GM18909 (cell line): Measurements from ENCODE around the gene LDHAL6A.
A peak's percentile ranks its signal among the peaks of the same experiment; 100 is the strongest.
"Not testable (repeated sequence)": the region's sequence is repeated elsewhere in the genome, so short reads cannot be mapped to it uniquely, and the experiment has no call there.

Experiments
- ATAC-seq: cut with Tn5 transposase; IDR thresholded peaks from one replicate; pipeline ENCODE4 v1.9.1; 2021; ENCODE audit warnings: mild to moderate bottlenecking; ENCODE audit not compliant: unreplicated experiment, poor library complexity

The LDHAL6A gene

DNA sequence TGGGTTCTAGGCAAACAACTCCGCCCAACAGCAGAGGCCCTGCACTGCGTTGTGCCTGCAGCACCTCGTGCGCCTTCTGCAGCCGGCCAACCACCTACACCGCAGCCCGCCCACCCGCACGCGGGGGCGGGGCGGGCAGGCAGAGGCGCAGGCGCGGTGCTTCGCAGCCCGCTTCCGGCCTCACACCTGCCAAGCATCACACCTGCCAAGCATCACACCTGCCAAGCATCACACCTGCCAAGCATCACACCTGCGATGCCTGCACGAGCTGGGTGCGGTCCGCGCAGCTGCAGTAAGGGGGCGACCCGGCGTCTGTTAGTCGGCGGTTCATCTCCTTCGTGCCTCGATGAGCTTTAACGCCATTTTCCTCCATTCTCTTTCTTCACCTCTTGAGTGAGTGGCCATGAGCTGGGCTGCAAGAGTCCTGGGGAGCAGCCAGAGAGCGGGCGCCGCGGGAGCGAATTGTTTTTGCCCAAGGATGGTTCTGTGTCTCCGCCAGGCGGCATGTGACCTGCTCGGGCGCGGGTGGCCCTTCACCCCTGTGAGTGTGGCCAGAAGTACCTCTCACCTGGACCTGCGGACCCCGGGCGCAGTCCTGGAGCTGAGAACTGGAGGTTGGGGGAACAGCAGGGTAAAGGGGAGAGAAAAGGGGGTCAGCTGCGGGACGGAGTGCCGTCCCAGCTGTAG is at the start of gene LDHAL6A:
LDHAL6A (plus strand) TSS at position 171 of the 687 bp plus-strand sequence. CDS start 825 bp downstream, outside the sequence.
- no peak for ATAC-seq

DNA sequence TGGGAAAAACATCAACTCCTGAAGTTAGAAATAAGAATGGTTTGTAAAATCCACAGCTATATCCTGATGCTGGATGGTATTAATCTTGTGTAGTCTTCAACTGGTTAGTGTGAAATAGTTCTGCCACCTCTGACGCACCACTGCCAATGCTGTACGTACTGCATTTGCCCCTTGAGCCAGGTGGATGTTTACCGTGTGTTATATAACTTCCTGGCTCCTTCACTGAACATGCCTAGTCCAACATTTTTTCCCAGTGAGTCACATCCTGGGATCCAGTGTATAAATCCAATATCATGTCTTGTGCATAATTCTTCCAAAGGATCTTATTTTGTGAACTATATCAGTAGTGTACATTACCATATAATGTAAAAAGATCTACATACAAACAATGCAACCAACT is 48.3 kb upstream of the LDHAL6A start:
- ATAC-seq, result not testable (repeated sequence)

DNA sequence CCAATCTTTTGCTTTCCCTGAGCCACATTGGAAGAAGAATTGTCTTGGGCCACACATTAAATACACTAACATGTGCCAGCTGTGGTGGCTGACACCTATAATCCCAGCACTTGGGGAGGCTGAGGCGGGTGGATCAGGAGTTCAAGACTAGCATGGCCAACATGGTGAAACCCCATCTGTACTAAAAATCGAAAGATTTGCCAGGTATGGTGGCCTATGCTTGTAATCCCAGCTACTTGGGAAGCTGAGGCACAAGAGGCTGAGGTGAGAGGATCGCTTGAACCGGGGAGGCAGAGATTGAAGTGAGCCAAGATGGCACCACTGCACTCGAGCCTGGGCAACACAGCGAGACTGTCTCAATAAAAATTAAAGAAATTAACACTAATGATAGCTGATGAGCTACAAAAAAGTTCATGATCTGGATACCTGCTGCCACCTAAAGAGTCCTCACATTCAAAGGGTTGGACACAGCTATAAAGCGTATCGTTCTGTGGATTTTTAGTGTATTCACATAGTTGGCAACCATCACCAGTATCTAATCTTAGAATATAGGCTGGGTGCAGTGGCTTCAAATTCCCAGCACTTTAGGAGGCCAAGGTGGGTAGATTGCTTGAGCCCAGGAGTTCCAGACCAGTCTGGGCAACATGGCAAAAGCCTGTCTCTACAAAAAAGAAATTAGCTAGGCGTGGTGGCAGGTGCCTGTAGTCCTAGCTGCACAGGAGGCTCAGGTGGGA is 46.9 kb upstream of the LDHAL6A start:
- no peak for ATAC-seq

DNA sequence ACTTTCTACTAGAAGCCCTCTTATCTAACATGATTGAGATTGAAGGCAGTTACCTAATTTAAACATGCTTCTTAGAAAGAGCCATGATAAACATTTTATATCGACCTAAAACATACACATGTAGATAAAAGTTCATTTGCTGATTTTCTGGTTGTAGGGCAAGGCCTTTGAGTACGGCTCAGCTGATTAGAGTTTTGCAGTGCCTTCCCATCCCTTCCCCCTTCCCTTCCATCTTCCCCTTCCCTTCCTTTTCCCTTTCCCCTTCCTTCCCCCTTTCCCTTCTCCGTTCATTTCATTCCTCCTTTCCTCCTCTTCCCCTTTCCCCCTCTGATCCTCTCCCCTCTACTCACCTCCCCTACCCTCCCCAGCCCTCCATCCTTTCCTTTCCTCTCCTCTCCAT is 39.2 kb upstream of the LDHAL6A start:
- no peak for ATAC-seq

DNA sequence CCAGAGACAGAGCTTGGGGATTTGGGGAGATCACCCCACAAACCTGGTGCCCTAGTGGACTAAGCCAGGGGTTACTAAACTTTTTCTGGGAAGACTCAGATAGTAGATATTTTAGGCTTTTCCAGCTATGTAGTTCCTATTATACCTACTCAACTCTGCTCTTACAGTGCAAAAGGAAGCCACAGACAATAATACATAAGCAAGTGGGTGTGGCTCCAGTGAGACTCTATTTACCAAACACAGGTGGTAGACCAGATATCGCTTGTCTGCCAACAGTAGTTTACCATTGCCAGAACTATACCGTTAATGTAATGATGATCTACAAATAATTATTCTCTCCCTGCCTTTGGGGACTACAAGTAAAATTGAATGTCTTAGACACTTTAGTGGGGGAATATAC is 36.6 kb upstream of the LDHAL6A start:
- ATAC-seq, result no peak

DNA sequence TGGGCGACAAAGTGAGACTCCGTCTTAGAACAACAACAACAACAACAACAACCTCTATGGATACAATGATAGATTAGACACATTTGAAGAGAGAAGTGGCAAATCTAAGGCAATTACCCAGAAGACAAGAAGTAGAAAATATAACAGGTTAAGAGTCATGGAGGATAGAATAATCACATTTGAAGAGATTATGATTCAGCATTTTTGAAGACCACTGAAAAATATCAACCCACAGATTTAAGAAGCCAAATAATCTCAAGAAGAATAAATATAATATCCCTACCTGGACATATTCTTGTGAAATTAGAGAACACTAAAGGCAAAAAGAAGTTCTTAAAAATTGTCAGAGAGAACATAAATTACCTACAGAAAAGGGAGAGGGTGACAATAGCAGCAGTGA is 35.6 kb upstream of the LDHAL6A start:
- ATAC-seq, result no peak

DNA sequence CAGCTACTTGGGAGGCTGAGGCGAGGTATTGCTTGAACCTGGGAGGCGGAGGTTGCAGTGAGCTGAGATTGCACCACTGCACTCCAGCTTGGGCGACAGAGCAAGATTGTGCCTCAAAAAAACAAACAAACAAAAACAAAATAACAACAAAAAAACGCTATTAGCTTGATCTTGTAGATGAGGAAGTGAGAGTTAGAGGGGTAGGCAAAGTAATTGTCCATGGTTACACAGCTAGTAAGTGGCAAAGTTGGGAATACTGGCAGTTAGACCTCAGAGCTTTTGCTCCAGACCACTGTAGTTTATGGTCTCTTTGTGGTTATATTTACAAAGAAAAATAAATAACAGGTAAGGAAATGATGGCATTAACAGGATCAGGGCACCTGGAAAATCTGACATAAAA is 28.4 kb upstream of the LDHAL6A start:
- ATAC-seq, result no peak

DNA sequence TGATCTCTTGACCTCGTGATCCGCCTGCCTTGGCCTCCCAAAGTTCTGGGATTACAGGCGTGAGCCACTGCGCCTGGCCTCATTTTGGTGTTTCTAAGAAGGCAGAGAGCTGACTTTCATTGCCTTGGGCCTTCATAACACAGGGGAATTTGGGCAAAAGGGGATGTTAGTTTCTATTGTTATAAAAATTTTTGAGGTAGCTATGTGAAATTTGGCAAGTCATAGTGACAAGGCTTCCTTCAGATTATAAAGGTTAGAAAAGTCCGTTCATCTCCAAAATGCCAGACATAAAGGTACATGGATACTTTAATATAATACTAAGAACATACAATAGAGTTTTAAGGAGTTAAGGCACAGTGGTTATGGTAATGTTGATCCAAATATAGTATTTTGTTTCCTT is 26.3 kb upstream of the LDHAL6A start:
- ATAC-seq, result no peak

DNA sequence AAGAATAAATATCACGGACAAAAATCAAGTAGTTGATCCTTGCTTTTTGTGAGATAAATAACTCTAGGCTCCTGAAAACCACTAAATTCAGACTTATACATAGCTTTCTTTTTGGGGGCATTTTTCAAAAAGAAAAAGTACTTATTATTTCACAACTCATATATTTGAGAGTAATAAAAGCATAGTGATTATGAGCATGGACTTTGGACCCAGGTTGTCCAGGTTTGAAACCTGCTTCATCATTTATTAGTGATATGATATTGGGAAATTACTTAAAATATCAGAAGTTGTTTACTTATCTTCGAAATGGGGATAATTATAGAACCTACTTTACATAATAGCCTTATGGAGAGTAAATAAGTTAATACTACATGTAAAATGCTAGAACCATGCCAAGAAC is 17.0 kb upstream of the LDHAL6A start:
- no peak for ATAC-seq

DNA sequence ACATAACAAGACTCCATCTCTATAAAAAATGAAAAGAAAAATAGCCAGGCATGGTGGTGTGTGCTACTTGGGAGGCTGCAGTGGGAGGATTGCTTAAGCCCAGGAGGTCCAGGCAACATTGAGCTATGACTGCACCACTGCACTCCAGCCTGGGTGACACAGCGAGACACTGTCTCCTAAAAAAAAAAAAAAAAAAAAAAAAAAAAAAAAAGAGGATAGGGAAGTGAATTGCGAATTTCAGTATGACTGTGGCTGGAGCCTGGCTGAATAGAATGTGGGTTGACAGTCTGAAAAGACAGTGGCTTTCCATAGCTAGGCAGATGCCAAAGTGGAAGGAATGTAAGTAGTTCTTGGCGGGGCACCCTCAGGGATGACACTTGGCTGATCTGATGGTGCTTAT is 6.4 kb upstream of the LDHAL6A start:
- ATAC-seq, result no peak

DNA sequence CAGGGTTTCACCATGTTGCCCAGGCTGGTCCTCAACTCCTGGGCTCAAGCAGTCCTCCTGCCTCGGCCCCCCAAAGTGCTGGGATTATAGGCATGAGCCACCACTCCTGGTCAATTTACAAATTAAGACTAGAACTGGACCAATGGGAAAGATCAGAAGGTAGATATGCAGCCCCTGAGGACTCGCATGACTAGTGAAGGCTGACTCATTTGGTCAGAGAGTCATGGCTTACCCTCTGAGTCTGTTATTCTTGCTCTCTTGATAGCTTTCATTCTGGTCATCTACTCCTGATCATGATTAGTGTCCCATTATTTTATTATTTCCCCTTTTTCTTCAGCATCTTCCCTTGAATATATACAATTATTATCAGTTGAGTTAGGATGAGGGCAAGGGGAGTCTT is 2.7 kb upstream of the LDHAL6A start:
- ATAC-seq, result no peak

DNA sequence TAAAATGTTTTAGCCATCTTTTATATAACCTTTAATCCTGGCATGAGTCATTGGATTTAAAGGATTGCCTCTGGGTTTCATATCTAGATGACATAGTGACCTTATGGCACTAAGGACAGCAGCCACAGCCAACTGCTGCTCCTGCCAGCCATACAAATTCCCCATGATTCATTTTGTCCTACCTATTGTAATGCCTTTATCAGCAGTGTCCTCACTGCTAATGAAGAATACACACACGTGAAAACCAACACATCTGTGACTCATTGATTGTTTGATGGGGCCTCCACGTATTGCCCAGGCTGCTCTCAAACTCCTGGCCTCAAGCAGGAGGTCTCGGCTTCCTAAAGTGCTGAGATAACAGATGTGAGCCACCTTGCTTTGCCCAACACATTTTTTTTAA is 1.8 kb downstream of the LDHAL6A start:
- no peak for ATAC-seq

DNA sequence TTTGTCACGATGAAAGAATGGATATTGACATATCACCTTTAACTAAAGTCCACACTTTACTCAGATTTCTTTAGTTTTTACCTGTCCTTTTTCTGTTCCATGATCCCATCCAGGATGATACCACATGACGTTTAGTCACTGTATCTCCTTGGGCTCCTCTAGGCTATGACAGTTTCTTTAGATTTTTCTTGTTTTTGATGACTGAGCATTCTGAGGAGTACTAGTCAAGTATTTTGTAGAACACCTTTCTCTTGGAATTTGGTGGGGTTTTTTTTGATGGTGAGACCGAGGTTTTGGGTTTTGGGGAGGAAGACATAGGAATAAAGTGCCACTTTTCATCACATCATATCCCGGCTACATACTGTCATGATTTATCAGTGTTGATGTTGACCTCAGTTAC is 4.0 kb downstream of the LDHAL6A start:
- ATAC-seq, result no peak

DNA sequence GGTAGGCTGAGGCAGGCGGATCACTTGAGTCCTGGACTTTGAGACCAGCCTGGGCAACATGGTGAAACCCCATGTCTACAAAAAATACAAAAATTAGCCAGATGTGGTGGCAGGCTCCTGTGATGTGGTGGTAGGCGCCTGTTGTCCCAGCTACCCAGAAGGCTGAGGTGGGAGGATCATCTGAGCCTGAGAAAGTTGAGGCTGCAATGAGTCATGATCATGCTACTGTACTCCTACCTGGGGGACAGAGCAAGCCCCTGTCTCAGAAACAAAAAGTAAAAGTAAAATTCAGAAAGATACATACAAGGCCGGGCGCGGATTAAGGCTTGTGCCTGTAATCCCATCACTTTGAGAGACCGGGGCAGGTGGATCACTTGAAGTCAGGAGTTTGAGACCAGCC is 6.3 kb downstream of the LDHAL6A start:
- no peak for ATAC-seq

DNA sequence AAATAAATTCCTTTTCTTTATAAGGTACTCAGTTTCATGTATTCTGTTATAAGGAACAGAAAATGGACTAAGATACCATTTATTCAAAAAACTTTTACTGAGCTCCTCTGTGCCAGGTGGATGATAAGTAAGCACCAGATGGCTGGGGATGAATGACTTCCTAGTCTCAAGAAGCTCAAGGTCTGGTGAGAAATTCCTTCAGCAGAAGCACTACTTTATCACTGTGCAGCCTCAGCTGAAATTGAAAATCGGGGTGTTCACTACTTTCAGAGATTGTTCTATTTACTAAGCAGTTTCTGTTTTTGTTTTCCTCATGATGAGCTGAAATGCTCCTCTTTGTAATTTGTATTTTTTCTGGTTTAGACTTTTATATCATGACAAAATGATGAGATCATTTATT is 7.8 kb downstream of the LDHAL6A start:
- no peak for ATAC-seq

DNA sequence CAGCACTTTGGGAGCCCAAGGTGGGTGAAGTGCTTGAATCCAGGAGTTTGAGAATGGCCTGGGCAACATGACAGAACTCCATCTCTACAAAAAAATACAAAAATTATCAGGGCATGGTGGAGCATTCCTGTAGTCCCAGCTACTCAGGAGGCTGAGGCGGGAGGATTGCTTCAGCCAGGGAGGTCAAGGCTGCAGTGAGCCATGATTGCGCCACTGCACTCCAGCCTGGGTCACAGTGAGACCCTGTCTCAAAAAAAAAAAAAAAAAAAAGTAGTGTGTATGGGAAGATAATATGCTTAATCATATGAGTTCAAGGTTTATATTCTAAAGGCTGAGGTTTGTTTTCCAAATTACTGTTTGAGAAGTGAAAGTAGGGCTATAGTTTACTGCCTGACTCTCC is 10.7 kb downstream of the LDHAL6A start:
- ATAC-seq, result no peak

DNA sequence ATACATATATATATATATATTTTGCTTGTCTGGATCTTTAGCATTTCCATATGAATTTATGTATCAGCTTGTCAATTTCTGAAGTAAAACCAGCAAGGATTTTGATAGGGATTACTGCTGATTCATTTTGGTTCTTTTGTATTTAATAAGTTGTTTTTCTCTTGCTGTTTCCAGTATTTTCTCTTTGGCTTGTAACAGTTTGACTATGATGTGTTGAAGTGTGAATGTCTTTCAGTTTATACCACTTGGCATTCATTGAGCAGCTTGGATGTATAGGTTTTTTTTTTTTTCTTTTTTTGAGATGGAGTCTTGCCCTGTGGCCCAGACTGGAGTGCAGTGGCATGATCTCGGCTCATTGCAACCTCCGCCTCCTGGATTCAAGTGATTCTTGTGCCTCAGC is 12.4 kb downstream of the LDHAL6A start:
- ATAC-seq, result no peak

DNA sequence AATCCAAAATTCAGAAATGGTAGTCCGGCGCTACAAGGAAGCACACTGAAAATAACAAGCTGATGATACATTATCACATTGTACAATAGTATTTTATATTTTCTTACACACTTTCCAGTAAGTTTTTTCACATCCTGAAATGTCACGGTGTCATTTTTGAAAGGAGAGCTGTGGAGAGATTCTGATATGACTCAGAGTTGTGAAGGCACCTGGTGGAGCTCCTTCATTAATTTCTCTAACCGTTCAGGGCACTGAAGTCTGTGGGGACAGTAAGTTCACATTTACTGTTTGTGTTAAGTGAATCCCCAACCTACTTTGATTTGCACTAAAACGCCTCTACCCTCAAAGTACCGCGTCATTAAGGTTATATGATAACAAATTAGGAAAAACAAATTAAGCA is 13.3 kb downstream of the LDHAL6A start:
- no peak for ATAC-seq

DNA sequence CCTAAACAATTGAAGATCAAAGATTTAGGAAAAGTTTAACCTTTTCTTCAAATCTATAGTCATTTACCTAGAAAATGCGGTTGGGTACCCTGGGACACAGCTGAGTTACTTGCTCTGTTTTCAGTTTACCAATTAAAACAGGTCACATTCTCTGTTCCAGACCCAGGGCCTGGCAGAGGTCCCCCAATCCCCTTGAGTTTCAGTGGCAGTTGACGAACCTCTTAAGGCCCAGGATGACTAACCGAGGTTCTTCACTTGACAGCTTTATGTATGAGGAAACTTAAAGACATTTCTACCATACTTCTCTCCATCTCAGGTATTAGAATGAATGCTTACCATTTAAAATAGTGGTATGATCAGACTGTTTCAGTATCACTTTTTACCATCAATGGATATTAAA is 16.3 kb downstream of the LDHAL6A start:
- ATAC-seq, result peak; percentile 72

DNA sequence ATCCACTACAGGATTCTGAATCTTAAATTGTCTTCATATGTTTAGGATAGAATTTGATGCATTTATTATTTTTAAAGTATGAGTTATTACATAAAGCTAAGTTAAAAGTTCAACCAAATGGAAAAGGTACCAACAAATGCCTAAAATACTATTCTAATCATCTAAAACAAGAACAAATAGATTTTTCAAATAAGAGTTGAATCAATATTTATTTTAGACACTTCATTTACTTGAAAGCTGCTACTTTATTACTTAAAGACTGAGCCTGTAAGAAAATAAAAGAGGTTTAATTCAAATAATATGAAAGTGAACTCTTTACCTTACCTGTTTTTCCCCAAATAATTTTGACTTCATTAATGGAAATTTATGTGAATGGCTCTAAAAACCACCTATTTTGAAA is 16.9 kb downstream of the LDHAL6A start:
- no peak for ATAC-seq

DNA sequence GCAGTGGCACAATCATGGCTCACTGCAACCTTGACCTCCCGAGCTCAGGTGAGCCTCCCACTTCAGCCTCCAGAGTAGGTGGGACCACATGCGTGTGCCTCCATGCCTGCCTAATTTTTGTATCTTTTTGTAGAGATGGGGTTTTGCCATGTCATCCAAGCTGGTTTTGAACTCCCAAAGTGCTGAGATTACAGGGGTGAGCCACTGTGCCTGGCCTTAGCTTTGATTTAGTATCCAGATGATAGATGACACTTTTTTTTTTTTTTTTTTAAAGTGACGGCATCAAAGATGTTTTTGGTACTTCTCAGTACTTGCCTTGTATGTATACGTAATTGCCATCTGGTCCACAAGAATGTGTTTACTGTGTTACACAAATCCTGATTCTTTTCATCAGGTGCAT is 23.4 kb downstream of the LDHAL6A start:
- no peak for ATAC-seq

DNA sequence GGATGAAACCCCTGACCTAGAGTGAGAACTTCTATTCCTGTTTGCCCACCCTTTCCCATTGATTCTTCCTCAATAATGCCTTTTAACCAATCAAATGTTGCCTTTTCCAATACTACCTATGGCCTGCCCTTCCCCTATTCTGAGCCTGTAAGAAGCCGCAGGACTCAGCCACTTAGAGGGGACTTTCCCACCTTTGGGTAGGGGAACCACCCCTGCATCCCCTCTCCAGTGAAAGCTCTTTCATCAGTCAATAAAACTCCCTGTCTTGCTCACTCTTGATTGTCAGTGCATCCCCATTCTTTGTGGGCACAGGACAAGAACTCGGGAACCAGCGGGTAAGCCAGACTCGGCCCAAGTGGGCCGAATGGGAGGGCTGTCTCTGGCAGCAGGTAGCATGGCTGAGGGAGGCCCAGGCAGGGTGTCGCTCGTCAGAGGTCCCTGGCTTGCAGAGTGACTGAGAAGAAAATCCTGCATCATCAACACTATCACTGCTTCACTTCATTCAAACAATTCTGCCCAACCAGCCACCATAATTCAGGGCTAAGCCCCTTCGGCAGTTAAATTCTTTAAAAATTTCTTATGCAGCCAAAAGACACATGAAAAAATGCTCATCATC is 30.4 kb downstream of the LDHAL6A start:
- peak; percentile 59 for ATAC-seq
